ENCODE measurements around the gene MYT1.

DNA sequence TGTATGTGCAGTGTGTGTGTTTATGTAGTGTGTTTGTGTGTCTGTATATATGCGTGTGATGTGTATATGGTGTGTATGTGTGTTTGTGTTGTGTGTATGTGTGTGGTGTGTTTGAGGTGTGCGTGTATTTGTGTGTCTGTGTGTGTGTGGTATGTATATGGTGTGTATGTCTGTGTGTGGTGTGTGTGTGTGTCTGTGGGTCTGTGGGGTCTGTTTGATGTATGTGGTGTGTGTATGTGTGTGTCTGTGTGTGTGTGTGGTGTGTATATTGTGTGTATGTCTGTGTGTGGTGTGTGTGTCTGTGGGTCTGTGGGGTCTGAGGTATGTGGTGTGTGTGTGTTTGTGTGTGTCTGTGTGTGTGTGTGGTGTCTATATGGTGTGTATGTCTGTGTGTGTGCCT lies 10.8 kb upstream of the MYT1 start:
- TF ChIP-seq, protein P1, sequence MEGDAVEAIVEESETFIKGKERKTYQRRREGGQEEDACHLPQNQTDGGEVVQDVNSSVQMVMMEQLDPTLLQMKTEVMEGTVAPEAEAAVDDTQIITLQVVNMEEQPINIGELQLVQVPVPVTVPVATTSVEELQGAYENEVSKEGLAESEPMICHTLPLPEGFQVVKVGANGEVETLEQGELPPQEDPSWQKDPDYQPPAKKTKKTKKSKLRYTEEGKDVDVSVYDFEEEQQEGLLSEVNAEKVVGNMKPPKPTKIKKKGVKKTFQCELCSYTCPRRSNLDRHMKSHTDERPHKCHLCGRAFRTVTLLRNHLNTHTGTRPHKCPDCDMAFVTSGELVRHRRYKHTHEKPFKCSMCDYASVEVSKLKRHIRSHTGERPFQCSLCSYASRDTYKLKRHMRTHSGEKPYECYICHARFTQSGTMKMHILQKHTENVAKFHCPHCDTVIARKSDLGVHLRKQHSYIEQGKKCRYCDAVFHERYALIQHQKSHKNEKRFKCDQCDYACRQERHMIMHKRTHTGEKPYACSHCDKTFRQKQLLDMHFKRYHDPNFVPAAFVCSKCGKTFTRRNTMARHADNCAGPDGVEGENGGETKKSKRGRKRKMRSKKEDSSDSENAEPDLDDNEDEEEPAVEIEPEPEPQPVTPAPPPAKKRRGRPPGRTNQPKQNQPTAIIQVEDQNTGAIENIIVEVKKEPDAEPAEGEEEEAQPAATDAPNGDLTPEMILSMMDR (IDR thresholded peaks at IDR 0.05) = no peak
- no peak for TF ChIP-seq POLR2A (IDR thresholded peaks at IDR 0.05)
